Measurements from ENCODE around the gene TMEM183A.
"Not testable (repeated sequence)": the region's sequence is repeated elsewhere in the genome, so short reads cannot be mapped to it uniquely, and the experiment has no call there.

TMEM183A gene

GRCh38 chr1:202998836-202999750 is 8.1 kb upstream of the TMEM183A start:
- peak; percentile 71 for ATAC-seq (replicated peaks)
- H3K9me3 Mint-ChIP-seq: no peaks in the 10 kb centered on the region
- no peak overlapping the region for H3K4me3 Mint-ChIP-seq
- no peak overlapping the region for H3K27ac Mint-ChIP-seq
- no peaks in the 10 kb centered on the region for H3K36me3 Mint-ChIP-seq (ENCODE audit: insufficient read depth)
- peaks cover 0 to 5% of the 10 kb centered on the region in 2 donors for H3K4me1 Mint-ChIP-seq (ENCODE audit: low read depth in 2 of 2)
- H3K27me3 Mint-ChIP-seq: peaks cover 37 to 48% of the 10 kb centered on the region in 2 donors
- DNase-seq: peak; percentile 71 to 73 (median 71)

- Mint-ChIP-seq H3K36me3 (ENCODE audit: insufficient read depth) (no peaks in the 10 kb centered on the region), H3K27ac (no peak overlapping the region), H3K4me1 (ENCODE audit: low read depth in 2 of 2) (peaks cover 0 to 5% of the 10 kb centered on the region in 2 donors), H3K27me3 (peaks cover 24 to 35% of the 10 kb centered on the region in 2 donors), H3K9me3 (no peaks in the 10 kb centered on the region), H3K4me3 (no peak overlapping the region)
- no peak for DNase-seq
- no peak for ATAC-seq (replicated peaks)
Measured at GRCh38 chr1:203000217-203000944, 6.8 kb upstream of the TMEM183A start.

- DNase-seq (no peak), ATAC-seq (replicated peaks) (no peak)
- Mint-ChIP-seq H3K27me3 (peaks cover 10 to 19% of the 10 kb centered on the region in 2 donors), H3K36me3 (ENCODE audit: insufficient read depth) (peaks cover 6% of the 10 kb centered on the region), H3K4me1 (ENCODE audit: low read depth in 2 of 2) (peaks cover 11 to 14% of the 10 kb centered on the region in 2 donors), H3K9me3 (no peaks in the 10 kb centered on the region), H3K4me3 (no peak overlapping the region), H3K27ac (no peak overlapping the region)
Measured at GRCh38 chr1:203001986-203002385, 5.2 kb upstream of the TMEM183A start.

- DNase-seq: no peak
- Mint-ChIP-seq H3K4me3 (no peak overlapping the region), H3K27me3 (peaks cover 3 to 10% of the 10 kb centered on the region in 2 donors), H3K4me1 (ENCODE audit: low read depth in 2 of 2) (peaks cover 16 to 17% of the 10 kb centered on the region in 2 donors), H3K27ac (no peak overlapping the region), H3K36me3 (ENCODE audit: insufficient read depth) (peaks cover 16% of the 10 kb centered on the region), H3K9me3 (no peaks in the 10 kb centered on the region)
- ATAC-seq (replicated peaks): no peak
Measured at GRCh38 chr1:203002951-203003350, 4.2 kb upstream of the TMEM183A start.

- not testable (repeated sequence) for DNase-seq; ATAC-seq (replicated peaks); H3K27me3 Mint-ChIP-seq; H3K9me3 Mint-ChIP-seq
- Mint-ChIP-seq H3K36me3 (ENCODE audit: insufficient read depth) (peaks cover 37% of the 10 kb centered on the region), H3K4me1 (ENCODE audit: low read depth in 2 of 2) (peaks cover 20 to 28% of the 10 kb centered on the region in 2 donors), H3K4me3 (peak overlapping the region; percentile 88 to 95), H3K27ac (peak overlapping the region; percentile 27 to 96)
Measured at GRCh38 chr1:203005395-203006142, 1.6 kb upstream of the TMEM183A start.

GRCh38 chr1:203009185-203009584 is 2.0 kb downstream of the TMEM183A start:
- H3K27ac Mint-ChIP-seq: no peak overlapping the region
- DNase-seq (no peak), ATAC-seq (replicated peaks) (no peak)
- H3K27me3 Mint-ChIP-seq: no peaks in the 10 kb centered on the region
- no peaks in the 10 kb centered on the region for H3K9me3 Mint-ChIP-seq
- H3K4me1 Mint-ChIP-seq (ENCODE audit: low read depth in 2 of 2): peaks cover 30 to 43% of the 10 kb centered on the region in 2 donors
- H3K4me3 Mint-ChIP-seq: peak overlapping the region in 1 of 2 donors; percentile 88
- peaks cover 73% of the 10 kb centered on the region for H3K36me3 Mint-ChIP-seq (ENCODE audit: insufficient read depth)

- Mint-ChIP-seq H3K4me3 (no peak overlapping the region), H3K36me3 (ENCODE audit: insufficient read depth) (peaks cover 95% of the 10 kb centered on the region), H3K4me1 (ENCODE audit: low read depth in 2 of 2) (peaks cover 28 to 48% of the 10 kb centered on the region in 2 donors), H3K9me3 (no peaks in the 10 kb centered on the region), H3K27ac (no peak overlapping the region), H3K27me3 (no peaks in the 10 kb centered on the region)
- DNase-seq (no peak), ATAC-seq (replicated peaks) (no peak)
Measured at GRCh38 chr1:203011582-203011981, 4.4 kb downstream of the TMEM183A start.

- peaks cover 94% of the 10 kb centered on the region for H3K36me3 Mint-ChIP-seq (ENCODE audit: insufficient read depth)
Measured at GRCh38 chr1:203017061-203017460, 9.9 kb downstream of the TMEM183A start.

GRCh38 chr1:203017692-203018091 is 10.5 kb downstream of the TMEM183A start:
- no peak overlapping the region for H3K4me3 Mint-ChIP-seq
- H3K36me3 Mint-ChIP-seq (ENCODE audit: insufficient read depth): peaks cover 94% of the 10 kb centered on the region
- peak overlapping the region in 1 of 2 donors; percentile 44 for H3K27ac Mint-ChIP-seq
- no peaks in the 10 kb centered on the region for H3K27me3 Mint-ChIP-seq
- ATAC-seq (replicated peaks) (no peak), DNase-seq (no peak)
- no peaks in the 10 kb centered on the region for H3K9me3 Mint-ChIP-seq
- peaks cover 11 to 19% of the 10 kb centered on the region in 2 donors for H3K4me1 Mint-ChIP-seq (ENCODE audit: low read depth in 2 of 2)

More at GRCh38 chr1:203017061-203017460, 9.9 kb downstream of the TMEM183A start:
- DNase-seq (no peak), ATAC-seq (replicated peaks) (no peak)
- peaks cover 11 to 23% of the 10 kb centered on the region in 2 donors for H3K4me1 Mint-ChIP-seq (ENCODE audit: low read depth in 2 of 2)
- no peaks in the 10 kb centered on the region for H3K27me3 Mint-ChIP-seq
- no peak overlapping the region for H3K27ac Mint-ChIP-seq
- H3K4me3 Mint-ChIP-seq: no peak overlapping the region
- H3K9me3 Mint-ChIP-seq: no peaks in the 10 kb centered on the region

- H3K36me3 Mint-ChIP-seq (ENCODE audit: insufficient read depth): peaks cover 76% of the 10 kb centered on the region
- ATAC-seq (replicated peaks): not testable (repeated sequence)
Measured at GRCh38 chr1:203022855-203023254, 15.7 kb downstream of the TMEM183A start.

GRCh38 chr1:203025686-203026030 is 18.5 kb downstream of the TMEM183A start:
- DNase-seq: no peak
- Mint-ChIP-seq H3K27ac (peak overlapping the region; percentile 3 to 50), H3K4me1 (ENCODE audit: low read depth in 2 of 2) (peaks cover 8 to 9% of the 10 kb centered on the region in 2 donors), H3K36me3 (ENCODE audit: insufficient read depth) (peaks cover 48% of the 10 kb centered on the region), H3K4me3 (peak overlapping the region; percentile 74 to 76), H3K9me3 (peaks cover 0 to 1% of the 10 kb centered on the region in 2 donors), H3K27me3 (peaks cover 0 to 7% of the 10 kb centered on the region in 2 donors)
- ATAC-seq (replicated peaks): no peak

More at GRCh38 chr1:203022855-203023254, 15.7 kb downstream of the TMEM183A start:
- not testable (repeated sequence) for H3K4me1 Mint-ChIP-seq (ENCODE audit: low read depth in 2 of 2); H3K27ac Mint-ChIP-seq; DNase-seq; H3K9me3 Mint-ChIP-seq; H3K27me3 Mint-ChIP-seq; H3K4me3 Mint-ChIP-seq

GRCh38 chr1:203026031-203026665 is 19.0 kb downstream of the TMEM183A start, which contains the start of gene PPFIA4:
TSS of gene PPFIA4 (plus strand) at chr1:203026491. CDS start at chr1:203039009, 12,518 bp downstream.
- peaks cover 43% of the 10 kb centered on the region for H3K36me3 Mint-ChIP-seq (ENCODE audit: insufficient read depth)
- ATAC-seq (replicated peaks) (peak; percentile 94), DNase-seq (peak; percentile 84 to 89 (median 84))
- H3K27ac Mint-ChIP-seq: peak within 1 kb of the TSS; percentile 3 to 50
- peaks cover 0 to 7% of the 10 kb centered on the region in 2 donors for H3K27me3 Mint-ChIP-seq
- peaks cover 8 to 9% of the 10 kb centered on the region in 2 donors for H3K4me1 Mint-ChIP-seq (ENCODE audit: low read depth in 2 of 2)
- peaks cover 0 to 1% of the 10 kb centered on the region in 2 donors for H3K9me3 Mint-ChIP-seq
- peak within 1 kb of the TSS; percentile 74 to 76 for H3K4me3 Mint-ChIP-seq
